Gastrocnemius medialis (tissue), 4 donors: ENCODE measurements around the gene CDRT15L2.
"Not testable (repeated sequence)": the region's sequence is repeated elsewhere in the genome, so short reads cannot be mapped to it uniquely, and the experiment has no call there.

Source experiments
- POLR2A ChIP-seq, 2 donors: fragments of 450-650 bp; IDR thresholded peaks; one replicate each; pipeline ENCODE4 v1.6.1; 2017; ENCODE audit warnings: antibody characterized with exemption in 2 of 2, mild to moderate bottlenecking in 2 of 2, moderate library complexity in 2 of 2
- TF ChIP-seq, protein P1 (sequence below), 5 experiments: fragments of 450-650 bp in 3 of 5; fragments of 200-600 bp in 2 of 5; sonication (generic) in 2 of 5; IDR thresholded peaks in 4 of 5; conservative IDR thresholded peaks in 1 of 5; 1 replicate in 4 of 5; 2 replicates in 1 of 5; pipeline ENCODE4 v1.5.1; 2016 to 2019; ENCODE audit warnings: antibody characterized with exemption in 5 of 5, mild to moderate bottlenecking in 3 of 5, moderate library complexity in 3 of 5

- not testable (repeated sequence) for TF ChIP-seq POLR2A (IDR thresholded peaks at IDR 0.05)
- TF ChIP-seq, protein P1, sequence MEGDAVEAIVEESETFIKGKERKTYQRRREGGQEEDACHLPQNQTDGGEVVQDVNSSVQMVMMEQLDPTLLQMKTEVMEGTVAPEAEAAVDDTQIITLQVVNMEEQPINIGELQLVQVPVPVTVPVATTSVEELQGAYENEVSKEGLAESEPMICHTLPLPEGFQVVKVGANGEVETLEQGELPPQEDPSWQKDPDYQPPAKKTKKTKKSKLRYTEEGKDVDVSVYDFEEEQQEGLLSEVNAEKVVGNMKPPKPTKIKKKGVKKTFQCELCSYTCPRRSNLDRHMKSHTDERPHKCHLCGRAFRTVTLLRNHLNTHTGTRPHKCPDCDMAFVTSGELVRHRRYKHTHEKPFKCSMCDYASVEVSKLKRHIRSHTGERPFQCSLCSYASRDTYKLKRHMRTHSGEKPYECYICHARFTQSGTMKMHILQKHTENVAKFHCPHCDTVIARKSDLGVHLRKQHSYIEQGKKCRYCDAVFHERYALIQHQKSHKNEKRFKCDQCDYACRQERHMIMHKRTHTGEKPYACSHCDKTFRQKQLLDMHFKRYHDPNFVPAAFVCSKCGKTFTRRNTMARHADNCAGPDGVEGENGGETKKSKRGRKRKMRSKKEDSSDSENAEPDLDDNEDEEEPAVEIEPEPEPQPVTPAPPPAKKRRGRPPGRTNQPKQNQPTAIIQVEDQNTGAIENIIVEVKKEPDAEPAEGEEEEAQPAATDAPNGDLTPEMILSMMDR (IDR thresholded peaks at IDR 0.05 in 4 of 5, conservative IDR thresholded peaks at IDR 0.05 in 1 of 5) = not testable (repeated sequence)
These were observed 38.7 kb upstream of the CDRT15L2 start for GRCh38 chr17:20540865-20541264.
